Measurements from ENCODE around the gene MRPL57. TPM values are rescaled to one million over a fixed set of nuclear protein-coding genes. Genes with fewer than 3 reads are reported as not detected.
"Not testable (repeated sequence)": the region's sequence is repeated elsewhere in the genome, so short reads cannot be mapped to it uniquely, and the experiment has no call there.

MRPL57 gene
- total RNA-seq, 1 experiment from 2014 or later, result 32.8 TPM

GRCh38 chr13:21176982-21177284 is 475 bp downstream of the MRPL57 start:
- intact Hi-C loops (cut with micrococcal nuclease; ENCODE audit: unreplicated experiment), result loop anchor here (2.0 kb wide), 1 partner anchor 234 kb away; no protein-coding TSS in a partner anchor
- no TSS peak for BruUV-seq (replicated peaks)
- POLR2A ChIA-PET, result interaction anchor here (0.6 to 1.8 kb wide), 10 partner anchors 65 to 548 kb away, joined by 3 to 12 read pairs (median 4); partner anchors contain the start of genes MICU2 and XPO4

DNA sequence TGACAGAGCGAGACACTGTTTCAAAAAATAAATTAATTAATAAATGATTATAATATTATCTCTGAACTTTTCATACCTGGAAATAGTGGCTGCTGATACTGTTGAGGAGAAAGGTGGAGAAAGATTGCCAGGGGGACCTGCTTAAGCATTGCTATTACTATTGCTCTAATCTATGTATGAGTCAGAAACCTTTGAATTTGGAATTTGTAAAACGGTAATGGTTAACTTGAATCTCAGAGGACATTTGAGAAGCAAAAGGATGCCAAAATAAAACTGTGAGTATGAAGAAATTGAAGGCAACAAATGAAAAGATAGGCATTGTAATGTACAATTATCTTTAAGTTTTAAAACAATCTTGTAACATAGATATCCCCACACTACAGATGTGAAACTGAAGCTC is 5.2 kb downstream of the MRPL57 start:
- Mint-ChIP-seq H3K9me3 (ENCODE audit: unreplicated experiment) (no peaks in the 10 kb centered on the region), H3K4me1 (ENCODE audit: low read depth, unreplicated experiment) (peaks cover 7% of the 10 kb centered on the region), H3K4me3 (ENCODE audit: unreplicated experiment) (no peak overlapping the region), H3K36me3 (ENCODE audit: insufficient read depth, unreplicated experiment) (peaks cover 14% of the 10 kb centered on the region), H3K27ac (ENCODE audit: unreplicated experiment) (no peak overlapping the region), H3K27me3 (ENCODE audit: insufficient read depth, unreplicated experiment) (no peaks in the 10 kb centered on the region)
- Histone ChIP-seq H3K9me3 (no peaks in the 10 kb centered on the region), H3K27me3 (replicated peaks; ENCODE audit: control insufficient read depth, insufficient read depth, low read length) (no peaks in the 10 kb centered on the region), H3K36me3 (ENCODE audit: control insufficient read depth, insufficient read depth, low read length) (no peaks in the 10 kb centered on the region), H3K4me1 (peaks cover 6% of the 10 kb centered on the region; the same call in 1 of the 2 replicates), H3K4me3 (ENCODE audit: low read depth, low read length) (no peak overlapping the region)
- no peak for TF ChIP-seq CTCF (IDR thresholded peaks at IDR 0.05; ENCODE audit: insufficient read depth in 1 of 2, low read depth in 1 of 2, low read length in 1 of 2, severe bottlenecking in 1 of 2, unreplicated experiment in 1 of 2)
- BruUV-seq (replicated peaks), result no TSS peak
- POLR2A ChIA-PET, result no interaction called here
- intact Hi-C loops (cut with micrococcal nuclease; ENCODE audit: unreplicated experiment), result loop anchor here (2.0 kb wide), 1 partner anchor 71 kb away; no protein-coding TSS in a partner anchor
- CTCF ChIA-PET, result no interaction called here
- DNase-seq, result no peak

More at GRCh38 chr13:21176982-21177284, 475 bp downstream of the MRPL57 start:
- Mint-ChIP-seq H3K9me3 (ENCODE audit: unreplicated experiment) (no peaks in the 10 kb centered on the region), H3K36me3 (ENCODE audit: insufficient read depth, unreplicated experiment) (peaks cover 22% of the 10 kb centered on the region), H3K4me1 (ENCODE audit: low read depth, unreplicated experiment) (peaks cover 7% of the 10 kb centered on the region), H3K27ac (ENCODE audit: unreplicated experiment) (peak overlapping the region; percentile 96), H3K27me3 (ENCODE audit: insufficient read depth, unreplicated experiment) (no peaks in the 10 kb centered on the region), H3K4me3 (ENCODE audit: unreplicated experiment) (peak overlapping the region; percentile 87)
- CTCF ChIA-PET, result interaction anchor here (1.0 kb wide), 1 partner anchor 121 kb away, joined by 3 read pairs; no protein-coding TSS in a partner anchor
- Histone ChIP-seq H3K36me3 (ENCODE audit: control insufficient read depth, insufficient read depth, low read length) (no peaks in the 10 kb centered on the region), H3K4me1 (peaks cover 13% of the 10 kb centered on the region; the same call in 1 of the 2 replicates), H3K27me3 (replicated peaks; ENCODE audit: control insufficient read depth, insufficient read depth, low read length) (no peaks in the 10 kb centered on the region), H3K4me3 (ENCODE audit: low read depth, low read length) (peak overlapping the region; percentile 82), H3K9me3 (no peaks in the 10 kb centered on the region)
- DNase-seq, result no peak
- TF ChIP-seq CTCF (IDR thresholded peaks at IDR 0.05; ENCODE audit: insufficient read depth in 1 of 2, low read depth in 1 of 2, low read length in 1 of 2, severe bottlenecking in 1 of 2, unreplicated experiment in 1 of 2), result no peak

GRCh38 chr13:21186410-21186809 is 10.0 kb downstream of the MRPL57 start:
- H3K9me3 ChIP-seq; intact Hi-C loops (cut with micrococcal nuclease; ENCODE audit: unreplicated experiment); H3K27me3 Mint-ChIP-seq (ENCODE audit: insufficient read depth, unreplicated experiment); H3K36me3 ChIP-seq (ENCODE audit: control insufficient read depth, insufficient read depth, low read length); DNase-seq; H3K36me3 Mint-ChIP-seq (ENCODE audit: insufficient read depth, unreplicated experiment); H3K4me1 Mint-ChIP-seq (ENCODE audit: low read depth, unreplicated experiment); H3K4me1 ChIP-seq; H3K27ac Mint-ChIP-seq (ENCODE audit: unreplicated experiment); H3K4me3 Mint-ChIP-seq (ENCODE audit: unreplicated experiment); CTCF ChIA-PET; H3K9me3 Mint-ChIP-seq (ENCODE audit: unreplicated experiment); BruUV-seq (replicated peaks); H3K4me3 ChIP-seq (ENCODE audit: low read depth, low read length); H3K27me3 ChIP-seq (replicated peaks; ENCODE audit: control insufficient read depth, insufficient read depth, low read length); POLR2A ChIA-PET: not testable (repeated sequence)

DNA sequence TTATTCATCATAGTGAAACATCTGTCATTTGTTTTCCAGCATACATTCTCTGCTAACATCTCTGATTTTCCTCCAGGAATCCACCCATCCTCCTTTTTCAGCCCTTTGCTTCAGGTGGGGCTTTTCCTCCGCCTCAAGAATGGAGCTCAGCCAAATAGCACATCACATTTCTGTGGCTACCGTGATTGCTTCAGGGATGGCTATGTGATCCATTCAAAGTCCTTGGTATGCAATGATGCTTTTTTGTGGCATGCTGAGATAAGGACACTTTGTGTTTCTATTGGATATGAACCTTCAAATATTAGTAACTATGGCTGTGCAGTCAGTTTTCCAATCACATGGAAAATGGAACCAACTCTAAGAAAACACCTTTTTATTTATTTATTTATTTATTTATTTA is 18.3 kb downstream of the MRPL57 start:
- H3K4me1 ChIP-seq; H3K4me3 Mint-ChIP-seq (ENCODE audit: unreplicated experiment); intact Hi-C loops (cut with micrococcal nuclease; ENCODE audit: unreplicated experiment): not testable (repeated sequence)

GRCh38 chr13:21197606-21198225 is 21.3 kb downstream of the MRPL57 start:
- BruUV-seq (replicated peaks); H3K27ac Mint-ChIP-seq (ENCODE audit: unreplicated experiment); DNase-seq; intact Hi-C loops (cut with micrococcal nuclease; ENCODE audit: unreplicated experiment); H3K27me3 ChIP-seq (replicated peaks; ENCODE audit: control insufficient read depth, insufficient read depth, low read length); H3K36me3 ChIP-seq (ENCODE audit: control insufficient read depth, insufficient read depth, low read length); H3K4me1 ChIP-seq; H3K27me3 Mint-ChIP-seq (ENCODE audit: insufficient read depth, unreplicated experiment); H3K36me3 Mint-ChIP-seq (ENCODE audit: insufficient read depth, unreplicated experiment); POLR2A ChIA-PET; H3K4me1 Mint-ChIP-seq (ENCODE audit: low read depth, unreplicated experiment); H3K4me3 ChIP-seq (ENCODE audit: low read depth, low read length); CTCF ChIA-PET; H3K9me3 ChIP-seq; H3K4me3 Mint-ChIP-seq (ENCODE audit: unreplicated experiment): not testable (repeated sequence)
- H3K9me3 Mint-ChIP-seq (ENCODE audit: unreplicated experiment), result peaks cover 12% of the 10 kb centered on the region

More for the DNA sequence above, 18.3 kb downstream of the MRPL57 start:
- H3K27me3 ChIP-seq (replicated peaks; ENCODE audit: control insufficient read depth, insufficient read depth, low read length); H3K4me1 Mint-ChIP-seq (ENCODE audit: low read depth, unreplicated experiment); DNase-seq; H3K9me3 ChIP-seq; CTCF ChIA-PET; H3K9me3 Mint-ChIP-seq (ENCODE audit: unreplicated experiment); H3K36me3 ChIP-seq (ENCODE audit: control insufficient read depth, insufficient read depth, low read length); H3K36me3 Mint-ChIP-seq (ENCODE audit: insufficient read depth, unreplicated experiment); H3K4me3 ChIP-seq (ENCODE audit: low read depth, low read length); POLR2A ChIA-PET; BruUV-seq (replicated peaks); H3K27ac Mint-ChIP-seq (ENCODE audit: unreplicated experiment); H3K27me3 Mint-ChIP-seq (ENCODE audit: insufficient read depth, unreplicated experiment): not testable (repeated sequence)

DNA sequence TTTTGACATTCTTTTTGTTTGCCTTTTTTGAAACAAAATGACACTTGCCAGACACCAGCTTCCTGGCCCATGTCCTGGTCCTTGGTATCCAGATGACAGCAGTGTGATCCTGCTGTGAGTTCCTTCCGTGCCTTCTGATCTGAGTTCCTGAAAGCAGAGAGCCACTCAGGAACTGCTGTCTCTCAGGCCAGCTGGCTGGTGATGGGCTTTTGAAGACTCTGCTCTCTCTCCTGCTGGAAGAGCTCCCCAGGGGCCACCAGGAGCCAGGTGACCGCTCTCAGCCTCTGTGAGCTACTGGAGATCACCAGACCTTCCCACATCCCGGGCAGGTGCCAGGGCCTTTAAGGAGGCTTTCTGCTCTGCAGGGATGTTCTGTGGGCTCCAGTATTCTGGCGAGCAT is 21.9 kb downstream of the MRPL57 start:
- CTCF ChIA-PET; H3K9me3 ChIP-seq; intact Hi-C loops (cut with micrococcal nuclease; ENCODE audit: unreplicated experiment); H3K27me3 Mint-ChIP-seq (ENCODE audit: insufficient read depth, unreplicated experiment); H3K27ac Mint-ChIP-seq (ENCODE audit: unreplicated experiment); H3K27me3 ChIP-seq (replicated peaks; ENCODE audit: control insufficient read depth, insufficient read depth, low read length); H3K36me3 ChIP-seq (ENCODE audit: control insufficient read depth, insufficient read depth, low read length); BruUV-seq (replicated peaks); POLR2A ChIA-PET; H3K4me1 Mint-ChIP-seq (ENCODE audit: low read depth, unreplicated experiment); DNase-seq; H3K4me1 ChIP-seq; H3K36me3 Mint-ChIP-seq (ENCODE audit: insufficient read depth, unreplicated experiment); H3K4me3 Mint-ChIP-seq (ENCODE audit: unreplicated experiment); H3K4me3 ChIP-seq (ENCODE audit: low read depth, low read length): not testable (repeated sequence)
- H3K9me3 Mint-ChIP-seq (ENCODE audit: unreplicated experiment), result peaks cover 12% of the 10 kb centered on the region
